NCI-H128 (cell line): Measurements from ENCODE around the gene HOXD11.
A peak's percentile ranks its signal among the peaks of the same experiment; 100 is the strongest.

Experiments
- DNase-seq: peaks from one replicate; lab custom pipeline; 2025; ENCODE audit not compliant: unreplicated experiment; lab: John Stamatoyannopoulos, UW

HOXD11 gene

GRCh38 chr2:176081376-176081836 is 25.7 kb upstream of the HOXD11 start:
- DNase-seq, result no peak

GRCh38 chr2:176081837-176082524 is 25.1 kb upstream of the HOXD11 start:
- DNase-seq, result no peak

- DNase-seq, result no peak
These were observed 24.6 kb upstream of the HOXD11 start for GRCh38 chr2:176082525-176082823.

GRCh38 chr2:176082824-176083751 is 24.0 kb upstream of the HOXD11 start:
- DNase-seq, result no peak

- no peak for DNase-seq
These were observed 23.3 kb upstream of the HOXD11 start, which contains the start of gene EVX2 for GRCh38 chr2:176083796-176084261. EVX2 (minus strand) TSS chr2:176083962; CDS start chr2:176083776, 186 bp downstream.

- DNase-seq, result no peak
These were observed 22.4 kb upstream of the HOXD11 start for GRCh38 chr2:176084611-176085119.

- no peak for DNase-seq
These were observed 21.8 kb upstream of the HOXD11 start for GRCh38 chr2:176085120-176085788.

- DNase-seq, result no peak
These were observed 21.0 kb upstream of the HOXD11 start for GRCh38 chr2:176085861-176086771.

- DNase-seq, result no peak
These were observed 19.6 kb upstream of the HOXD11 start for GRCh38 chr2:176087330-176088047.

- DNase-seq, result peak; percentile 49
These were observed 18.8 kb upstream of the HOXD11 start for GRCh38 chr2:176088048-176088936.

GRCh38 chr2:176088937-176089842 is 17.9 kb upstream of the HOXD11 start:
- no peak for DNase-seq

GRCh38 chr2:176089843-176090395 is 17.2 kb upstream of the HOXD11 start:
- no peak for DNase-seq

- DNase-seq, result no peak
These were observed 16.2 kb upstream of the HOXD11 start for GRCh38 chr2:176090862-176091261.

- DNase-seq, result no peak
These were observed 15.5 kb upstream of the HOXD11 start for GRCh38 chr2:176091329-176092258.

GRCh38 chr2:176092270-176093144 is 14.6 kb upstream of the HOXD11 start, which contains the start of gene HOXD13:
HOXD13 (plus strand) TSS chr2:176092721; CDS start chr2:176092891, 170 bp downstream.
- no peak for DNase-seq
